ENCODE data around the gene MRPS9. TPM values are rescaled to one million over a fixed set of nuclear protein-coding genes. Genes with fewer than 3 reads are reported as not detected.

The MRPS9 gene
- total RNA-seq, 1 experiment from 2014 or later = 68.6 TPM

GRCh38 chr2:105057005-105057404 lies 19.1 kb downstream of the MRPS9 start:
- no peaks in the 10 kb centered on the region for H3K27me3 ChIP-seq (replicated peaks; ENCODE audit: control insufficient read depth, insufficient read depth, low read length)
- H3K9me3 ChIP-seq = no peaks in the 10 kb centered on the region
- Mint-ChIP-seq H3K4me1 (ENCODE audit: low read depth, unreplicated experiment) (peaks cover 6% of the 10 kb centered on the region), H3K27ac (ENCODE audit: unreplicated experiment) (no peak overlapping the region), H3K4me3 (ENCODE audit: unreplicated experiment) (no peak overlapping the region), H3K9me3 (ENCODE audit: unreplicated experiment) (no peaks in the 10 kb centered on the region), H3K36me3 (ENCODE audit: insufficient read depth, unreplicated experiment) (peaks cover 8% of the 10 kb centered on the region), H3K27me3 (ENCODE audit: insufficient read depth, unreplicated experiment) (no peaks in the 10 kb centered on the region)
- intact Hi-C loops (cut with micrococcal nuclease; ENCODE audit: unreplicated experiment) = no loop called here
- ChIA-PET CTCF (no interaction called here), POLR2A (no interaction called here)
- BruUV-seq (replicated peaks) = no TSS peak
- no peaks in the 10 kb centered on the region for H3K36me3 ChIP-seq (ENCODE audit: control insufficient read depth, insufficient read depth, low read length)
- no peaks in the 10 kb centered on the region for H3K4me1 ChIP-seq
- no peak overlapping the region for H3K4me3 ChIP-seq (ENCODE audit: low read depth, low read length)
- DNase-seq = no peak
- no peak for TF ChIP-seq CTCF (IDR thresholded peaks at IDR 0.05; ENCODE audit: insufficient read depth in 1 of 2, low read depth in 1 of 2, low read length in 1 of 2, severe bottlenecking in 1 of 2, unreplicated experiment in 1 of 2)

GRCh38 chr2:105061560-105061959 lies 23.7 kb downstream of the MRPS9 start:
- ChIA-PET POLR2A (no interaction called here), CTCF (no interaction called here)
- no peaks in the 10 kb centered on the region for H3K36me3 Mint-ChIP-seq (ENCODE audit: insufficient read depth, unreplicated experiment)
- H3K27me3 Mint-ChIP-seq (ENCODE audit: insufficient read depth, unreplicated experiment) = no peaks in the 10 kb centered on the region
- H3K4me3 Mint-ChIP-seq (ENCODE audit: unreplicated experiment) = no peak overlapping the region
- H3K4me1 ChIP-seq = no peaks in the 10 kb centered on the region
- peaks cover 6% of the 10 kb centered on the region for H3K4me1 Mint-ChIP-seq (ENCODE audit: low read depth, unreplicated experiment)
- DNase-seq = no peak
- H3K27ac Mint-ChIP-seq (ENCODE audit: unreplicated experiment) = no peak overlapping the region
- H3K9me3 ChIP-seq = no peaks in the 10 kb centered on the region
- TF ChIP-seq CTCF (IDR thresholded peaks at IDR 0.05; ENCODE audit: insufficient read depth in 1 of 2, low read depth in 1 of 2, low read length in 1 of 2, severe bottlenecking in 1 of 2, unreplicated experiment in 1 of 2) = no peak
- intact Hi-C loops (cut with micrococcal nuclease; ENCODE audit: unreplicated experiment) = no loop called here
- no peak overlapping the region for H3K4me3 ChIP-seq (ENCODE audit: low read depth, low read length)
- no TSS peak for BruUV-seq (replicated peaks)
- no peaks in the 10 kb centered on the region for H3K36me3 ChIP-seq (ENCODE audit: control insufficient read depth, insufficient read depth, low read length)
- H3K9me3 Mint-ChIP-seq (ENCODE audit: unreplicated experiment) = no peaks in the 10 kb centered on the region
- no peaks in the 10 kb centered on the region for H3K27me3 ChIP-seq (replicated peaks; ENCODE audit: control insufficient read depth, insufficient read depth, low read length)

GRCh38 chr2:105062158-105062557 lies 24.3 kb downstream of the MRPS9 start:
- no peak for TF ChIP-seq CTCF (IDR thresholded peaks at IDR 0.05; ENCODE audit: insufficient read depth in 1 of 2, low read depth in 1 of 2, low read length in 1 of 2, severe bottlenecking in 1 of 2, unreplicated experiment in 1 of 2)
- no peaks in the 10 kb centered on the region for H3K36me3 Mint-ChIP-seq (ENCODE audit: insufficient read depth, unreplicated experiment)
- H3K27ac Mint-ChIP-seq (ENCODE audit: unreplicated experiment) = no peak overlapping the region
- Histone ChIP-seq H3K27me3 (replicated peaks; ENCODE audit: control insufficient read depth, insufficient read depth, low read length) (no peaks in the 10 kb centered on the region), H3K4me3 (ENCODE audit: low read depth, low read length) (no peak overlapping the region), H3K9me3 (no peaks in the 10 kb centered on the region), H3K4me1 (no peaks in the 10 kb centered on the region), H3K36me3 (ENCODE audit: control insufficient read depth, insufficient read depth, low read length) (no peaks in the 10 kb centered on the region)
- peaks cover 6% of the 10 kb centered on the region for H3K4me1 Mint-ChIP-seq (ENCODE audit: low read depth, unreplicated experiment)
- ChIA-PET CTCF (no interaction called here), POLR2A (no interaction called here)
- DNase-seq = no peak
- intact Hi-C loops (cut with micrococcal nuclease; ENCODE audit: unreplicated experiment) = no loop called here
- H3K9me3 Mint-ChIP-seq (ENCODE audit: unreplicated experiment) = no peaks in the 10 kb centered on the region
- no peak overlapping the region for H3K4me3 Mint-ChIP-seq (ENCODE audit: unreplicated experiment)
- no TSS peak for BruUV-seq (replicated peaks)
- no peaks in the 10 kb centered on the region for H3K27me3 Mint-ChIP-seq (ENCODE audit: insufficient read depth, unreplicated experiment)
